Keratinocyte (primary cell): ENCODE measurements around the gene ARFIP1. TPM values are rescaled to one million over a fixed set of nuclear protein-coding genes. Genes with fewer than 3 reads are reported as not detected.
"Not testable (repeated sequence)": the region's sequence is repeated elsewhere in the genome, so short reads cannot be mapped to it uniquely, and the experiment has no call there.

ENCODE experiments used
- DNase-seq: peaks from one replicate; pipeline ENCODE4 v3.0.0-alpha.2; 2011; ENCODE audit warnings: low read depth, missing footprints, low spot score
- FAIRE-seq: peaks from 2 replicates; lab custom pipeline; 2011; peaks lifted over from hg19 to GRCh38; lab: Jason Lieb, UNC
- H2AFZ ChIP-seq: 2 replicates; pipeline ENCODE4 v1.6.0; 2012; ENCODE audit warnings: low read length, control low read depth, inconsistent platforms; ENCODE audit not compliant: control insufficient read depth
- H3K27ac ChIP-seq: 2 replicates; pipeline ENCODE4 v1.5.1; 2011; ENCODE audit warnings: low read length; ENCODE audit not compliant: control insufficient read depth, insufficient read depth
- H3K27me3 ChIP-seq: 3 replicates; pipeline ENCODE4 v1.6.0; 2011; ENCODE audit warnings: low read length; ENCODE audit not compliant: control insufficient read depth, insufficient read depth; ENCODE audit errors: extremely low read depth
- H3K36me3 ChIP-seq, 2 experiments: 2 replicates in 1 of 2; 3 replicates in 1 of 2; pipeline ENCODE4 v1.5.1; 2011; ENCODE audit warnings: low read length in 2 of 2, mild to moderate bottlenecking in 1 of 2; ENCODE audit not compliant: control insufficient read depth in 2 of 2, insufficient read depth in 2 of 2; ENCODE audit errors: extremely low read depth in 1 of 2
- H3K4me1 ChIP-seq: 3 replicates; pipeline ENCODE4 v1.5.1; 2011; ENCODE audit warnings: low read length; ENCODE audit not compliant: control insufficient read depth, insufficient read depth; ENCODE audit errors: extremely low read depth
- H3K4me2 ChIP-seq: 3 replicates; pipeline ENCODE4 v1.6.0; 2011; ENCODE audit warnings: low read depth, low read length; ENCODE audit not compliant: control insufficient read depth, insufficient read depth; ENCODE audit errors: extremely low read depth
- H3K4me3 ChIP-seq, 3 experiments: fragments of 200-600 bp in 1 of 3; sonication (generic) in 1 of 3; 2 replicates in 2 of 3; 3 replicates in 1 of 3; pipeline ENCODE4 v1.5.1; 2011 to 2016; ENCODE audit warnings: low read length in 3 of 3, mild to moderate bottlenecking in 3 of 3, control low read depth in 2 of 3, inconsistent platforms in 1 of 3, low read depth in 1 of 3, mixed read lengths in 1 of 3, mixed run types in 1 of 3, moderate library complexity in 1 of 3; ENCODE audit not compliant: control insufficient read depth in 2 of 3, insufficient read depth in 2 of 3; ENCODE audit errors: extremely low read depth in 1 of 3
- H3K79me2 ChIP-seq: 2 replicates; pipeline ENCODE4 v1.6.0; 2012; ENCODE audit warnings: low read length; ENCODE audit not compliant: control insufficient read depth, insufficient read depth
- H3K9ac ChIP-seq: 3 replicates; pipeline ENCODE4 v1.6.0; 2011; ENCODE audit warnings: low read length; ENCODE audit not compliant: control insufficient read depth, insufficient read depth; ENCODE audit errors: extremely low read depth
- H3K9me1 ChIP-seq: 3 replicates; pipeline ENCODE4 v1.6.0; 2011; ENCODE audit warnings: low read length; ENCODE audit not compliant: control insufficient read depth, insufficient read depth; ENCODE audit errors: extremely low read depth
- H3K9me3 ChIP-seq: 2 replicates; pipeline ENCODE4 v1.5.1; 2012; ENCODE audit warnings: low read depth, low read length; ENCODE audit not compliant: control insufficient read depth
- H4K20me1 ChIP-seq: 3 replicates; pipeline ENCODE4 v1.6.0; 2011; ENCODE audit warnings: low read length; ENCODE audit not compliant: control insufficient read depth, insufficient read depth; ENCODE audit errors: extremely low read depth
- EZH2 ChIP-seq: IDR thresholded peaks from one replicate; pipeline ENCODE4 v1.6.1; 2012; ENCODE audit warnings: inconsistent platforms, mild to moderate bottlenecking, low read length, moderate library complexity
- dilution Hi-C: fragments of 300-500 bp; cut with MboI; formaldehyde crosslinking; loops from one replicate; pipeline ENCODE4 v1.7.0; 2020; ENCODE audit warnings: low sequenced_read_pairs; ENCODE audit not compliant: extremely low pct_ligation_motif_present
- polyA plus RNA-seq, 5 experiments: library from polyadenylated mRNA; depleted of rRNA in 3 of 5; stranded (reverse) in 3 of 5; stranded (forward) in 1 of 5; unstranded in 1 of 5; fragments of >200 nt; gene quantifications; 1 replicate in 1 of 5; 2 replicates in 3 of 5; 3 replicates in 1 of 5; pipeline versions ENCODE4 v1.2.1 to v1.2.3, GENCODE V29; 2011 to 2012; ENCODE audit warnings: missing spikeins in 2 of 5, low read depth in 1 of 5, low replicate concordance in 1 of 5
- TF ChIP-seq, protein P1 (sequence below), 3 experiments: IDR thresholded peaks in 1 of 3; conservative IDR thresholded peaks in 1 of 3; optimal IDR thresholded peaks in 1 of 3; 2 replicates in 2 of 3; 3 replicates in 1 of 3; pipeline versions ENCODE3 to v1.5.1; 2011; ENCODE audit warnings: low read length in 3 of 3, mild to moderate bottlenecking in 3 of 3, moderate library complexity in 2 of 3, control low read depth in 1 of 3, inconsistent platforms in 1 of 3; ENCODE audit not compliant: insufficient read depth in 2 of 3; ENCODE audit errors: extremely low read depth in 1 of 3

The ARFIP1 gene
- polyA plus RNA-seq, 1 donor (not counting 4 experiments of a cell fraction or from before 2014, with no cell fraction given): 44.4 TPM

- no peak overlapping the region for H3K27ac ChIP-seq
- no peaks in the 10 kb centered on the region for H3K79me2 ChIP-seq
- FAIRE-seq: peak; percentile 36
- peaks cover 3% of the 10 kb centered on the region for H3K4me1 ChIP-seq
- H3K4me2 ChIP-seq: no peak overlapping the region
- H3K9me1 ChIP-seq: no peaks in the 10 kb centered on the region
- TF ChIP-seq, protein P1, sequence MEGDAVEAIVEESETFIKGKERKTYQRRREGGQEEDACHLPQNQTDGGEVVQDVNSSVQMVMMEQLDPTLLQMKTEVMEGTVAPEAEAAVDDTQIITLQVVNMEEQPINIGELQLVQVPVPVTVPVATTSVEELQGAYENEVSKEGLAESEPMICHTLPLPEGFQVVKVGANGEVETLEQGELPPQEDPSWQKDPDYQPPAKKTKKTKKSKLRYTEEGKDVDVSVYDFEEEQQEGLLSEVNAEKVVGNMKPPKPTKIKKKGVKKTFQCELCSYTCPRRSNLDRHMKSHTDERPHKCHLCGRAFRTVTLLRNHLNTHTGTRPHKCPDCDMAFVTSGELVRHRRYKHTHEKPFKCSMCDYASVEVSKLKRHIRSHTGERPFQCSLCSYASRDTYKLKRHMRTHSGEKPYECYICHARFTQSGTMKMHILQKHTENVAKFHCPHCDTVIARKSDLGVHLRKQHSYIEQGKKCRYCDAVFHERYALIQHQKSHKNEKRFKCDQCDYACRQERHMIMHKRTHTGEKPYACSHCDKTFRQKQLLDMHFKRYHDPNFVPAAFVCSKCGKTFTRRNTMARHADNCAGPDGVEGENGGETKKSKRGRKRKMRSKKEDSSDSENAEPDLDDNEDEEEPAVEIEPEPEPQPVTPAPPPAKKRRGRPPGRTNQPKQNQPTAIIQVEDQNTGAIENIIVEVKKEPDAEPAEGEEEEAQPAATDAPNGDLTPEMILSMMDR (optimal IDR thresholded peaks at IDR 0.05 in 1 of 3, IDR thresholded peaks at IDR 0.05 in 1 of 3, conservative IDR thresholded peaks at IDR 0.05 in 1 of 3; ENCODE audit: extremely low read depth in 1 of 3, insufficient read depth in 2 of 3, low read length in 3 of 3): no peak
- no peak overlapping the region for H3K4me3 ChIP-seq
- H3K9ac ChIP-seq: no peak overlapping the region
- DNase-seq: no peak
- peaks cover 0 to 2% of the 10 kb centered on the region in 2 experiments for H3K36me3 ChIP-seq
- no peak overlapping the region for H2AFZ ChIP-seq
- H3K27me3 ChIP-seq: no peaks in the 10 kb centered on the region
- dilution Hi-C loops: no loop called here
- no peaks in the 10 kb centered on the region for H4K20me1 ChIP-seq
- H3K9me3 ChIP-seq: no peaks in the 10 kb centered on the region
These were observed 51.7 kb downstream of the ARFIP1 start for GRCh38 chr4:152831416-152831815.

GRCh38 chr4:152836936-152837335 is 57.2 kb downstream of the ARFIP1 start:
- DNase-seq (no peak), FAIRE-seq (no peak)
- TF ChIP-seq, protein P1 (optimal IDR thresholded peaks at IDR 0.05 in 1 of 3, IDR thresholded peaks at IDR 0.05 in 1 of 3, conservative IDR thresholded peaks at IDR 0.05 in 1 of 3; ENCODE audit: extremely low read depth in 1 of 3, insufficient read depth in 2 of 3, low read length in 3 of 3): no peak
- no peak for TF ChIP-seq EZH2
- Histone ChIP-seq H3K27me3 (no peaks in the 10 kb centered on the region), H3K9me3 (no peaks in the 10 kb centered on the region), H3K36me3 (peaks cover 0 to 2% of the 10 kb centered on the region in 2 experiments), H3K4me1 (no peaks in the 10 kb centered on the region), H3K79me2 (no peaks in the 10 kb centered on the region), H3K9me1 (no peaks in the 10 kb centered on the region), H3K27ac (no peak overlapping the region), H3K9ac (no peak overlapping the region), H4K20me1 (no peaks in the 10 kb centered on the region), H3K4me3 (no peak overlapping the region), H2AFZ (no peak overlapping the region), H3K4me2 (no peak overlapping the region)
- dilution Hi-C loops: no loop called here

DNA sequence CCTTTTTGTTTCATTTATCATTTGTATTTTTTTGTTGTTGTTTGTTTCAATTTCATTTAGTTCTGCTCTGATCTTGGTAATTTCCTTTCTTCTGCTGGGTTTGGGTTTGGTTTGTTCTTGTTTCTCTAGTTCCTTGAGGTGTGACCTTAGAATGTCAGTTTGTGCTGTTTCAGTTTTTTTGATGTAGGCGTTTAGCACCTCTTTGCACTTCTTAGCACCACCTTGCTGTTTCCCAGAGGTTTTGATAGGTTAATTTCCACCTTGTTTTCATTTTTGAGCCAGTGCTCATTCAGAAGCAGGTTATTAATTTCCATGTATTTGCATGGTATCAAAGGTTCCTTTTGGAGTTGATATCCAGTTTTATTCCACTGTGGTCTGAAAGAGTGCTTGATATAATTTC is 60.0 kb downstream of the ARFIP1 start:
- H3K36me3 ChIP-seq, dilution Hi-C loops, H4K20me1 ChIP-seq, H3K9me3 ChIP-seq, DNase-seq, H2AFZ ChIP-seq, H3K4me3 ChIP-seq, H3K27me3 ChIP-seq, H3K79me2 ChIP-seq, H3K9me1 ChIP-seq, FAIRE-seq, H3K27ac ChIP-seq, H3K4me1 ChIP-seq, H3K9ac ChIP-seq, H3K4me2 ChIP-seq: not testable (repeated sequence)
